ENCODE results near the gene FAM120A.

The FAM120A gene

GRCh38 chr9:93601063-93601462, 149.6 kb downstream of the FAM120A start:
- no peak for DNase-seq (ENCODE audit: low read depth, low spot score)
- H3K27ac ChIP-seq: no peak overlapping the region

DNA sequence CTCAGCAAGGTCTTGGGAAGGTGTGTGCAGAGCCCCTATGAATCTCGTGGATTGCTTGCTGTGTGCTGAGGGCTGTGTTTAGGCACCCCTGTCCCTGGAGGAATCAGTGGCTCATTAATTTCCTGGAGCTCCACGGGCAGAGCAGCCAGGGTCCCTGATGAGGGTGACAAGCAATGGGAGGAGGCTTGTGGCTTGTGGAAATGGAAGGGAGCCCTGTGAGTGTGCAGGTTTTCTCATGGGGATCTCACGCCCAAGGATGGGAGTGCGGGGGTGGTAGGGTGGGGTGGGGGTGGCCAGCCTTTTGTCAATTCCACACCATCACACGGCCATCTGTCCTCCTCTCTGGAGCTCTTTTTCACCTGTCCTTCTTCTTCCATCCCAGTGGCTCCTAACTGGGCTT, 150.2 kb downstream of the FAM120A start:
- no peak for DNase-seq (ENCODE audit: low read depth, low spot score)
- H3K27ac ChIP-seq: no peak overlapping the region

GRCh38 chr9:93603011-93603410, 151.5 kb downstream of the FAM120A start:
- H3K27ac ChIP-seq: no peak overlapping the region
- DNase-seq (ENCODE audit: low read depth, low spot score): no peak

DNA sequence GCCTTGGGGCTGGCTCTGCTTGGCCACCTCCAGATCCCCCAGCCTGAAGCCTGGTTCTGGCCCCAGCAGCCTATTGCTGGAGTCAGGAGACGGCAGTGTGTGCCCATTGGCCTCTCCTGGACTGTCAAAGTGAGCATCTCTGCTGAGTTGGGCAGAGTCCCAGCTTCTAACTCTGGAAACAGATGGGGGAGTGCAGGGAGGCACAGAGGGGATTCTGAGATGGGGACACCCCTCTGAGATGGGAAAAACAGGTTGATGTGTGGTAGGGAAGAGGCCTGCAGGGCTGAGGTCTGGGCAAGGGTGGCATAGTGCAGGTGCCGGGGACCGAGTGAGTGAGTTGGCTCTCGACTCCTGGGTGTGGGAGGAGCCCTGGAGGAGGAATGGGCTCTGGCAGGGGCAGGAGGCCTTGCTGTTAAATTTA, 152.4 kb downstream of the FAM120A start:
- H3K27ac ChIP-seq: no peak overlapping the region
- DNase-seq (ENCODE audit: low read depth, low spot score): no peak

DNA sequence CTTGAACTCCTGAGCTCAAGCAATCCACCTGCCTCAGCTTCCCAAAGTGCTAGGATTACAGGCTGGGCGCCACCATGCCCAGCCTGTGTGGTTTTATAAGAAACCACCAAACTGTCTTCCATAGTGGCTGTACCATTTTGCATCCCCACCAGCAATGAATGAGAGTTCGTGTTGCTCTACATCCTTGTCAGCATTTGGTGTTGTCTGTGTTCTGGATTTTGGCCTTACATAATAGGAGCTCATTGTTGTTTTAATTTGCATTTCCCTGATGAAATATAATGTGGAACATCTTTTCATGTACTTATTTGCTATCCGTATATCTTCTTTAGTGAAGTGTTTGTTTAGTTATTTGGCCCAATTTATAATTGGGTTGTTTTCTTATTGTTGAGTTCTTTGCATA, 154.7 kb downstream of the FAM120A start:
- no peak for DNase-seq (ENCODE audit: low read depth, low spot score)
- no peak overlapping the region for H3K27ac ChIP-seq

DNA sequence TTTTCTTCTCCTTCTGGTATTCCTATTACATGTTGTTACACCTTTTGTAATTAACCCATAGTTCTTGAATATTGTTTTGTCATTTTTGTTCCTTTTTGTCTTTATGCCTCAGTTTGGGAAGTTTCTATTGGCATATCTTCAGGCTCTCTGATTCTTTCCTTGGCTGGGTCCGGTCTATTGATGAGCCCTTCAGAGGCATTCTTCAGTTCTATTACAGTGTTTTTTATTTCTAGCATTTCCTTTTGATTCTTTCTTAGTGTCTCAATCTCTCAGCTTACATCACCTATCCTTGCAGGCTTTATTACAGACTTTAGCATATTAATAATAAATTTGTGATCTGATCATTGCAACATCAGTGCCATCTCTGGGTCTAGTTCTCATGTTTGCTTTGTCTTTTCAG, 158.7 kb downstream of the FAM120A start:
- no peak overlapping the region for H3K27ac ChIP-seq
- DNase-seq (ENCODE audit: low read depth, low spot score): no peak

DNA sequence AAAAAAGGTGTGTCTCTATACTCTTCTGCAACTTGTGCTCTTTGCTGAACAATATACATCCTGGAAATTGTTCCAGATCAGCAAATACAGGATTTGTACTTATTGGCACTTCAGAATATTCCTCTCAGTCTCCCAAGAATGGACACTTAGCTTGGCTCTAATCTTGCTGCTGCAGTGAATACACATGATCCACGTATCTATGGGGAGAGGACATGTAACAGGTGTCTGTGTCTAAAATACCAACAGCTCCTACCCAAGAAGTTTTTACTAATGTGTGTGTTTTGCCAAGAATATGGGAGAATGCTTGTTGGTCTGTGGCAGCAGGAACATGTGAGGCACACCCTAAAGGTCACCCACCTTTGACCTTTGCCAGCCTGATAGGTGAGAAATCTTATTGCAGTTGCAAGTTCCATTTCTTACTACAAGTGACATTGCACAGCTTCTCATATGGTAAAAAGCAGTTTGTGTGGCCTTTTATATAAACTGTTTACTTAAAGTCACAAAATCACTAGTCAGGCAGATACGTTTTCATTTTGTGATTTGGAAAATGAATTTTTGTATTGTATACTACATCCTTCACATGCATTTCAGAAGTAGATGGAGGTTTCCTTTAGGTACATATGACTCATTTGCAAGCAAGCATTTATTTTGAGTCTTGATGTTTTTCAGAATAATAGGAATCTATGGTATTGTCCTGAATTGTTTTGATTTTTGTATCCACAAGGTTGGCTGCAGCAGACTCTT, 160.7 kb downstream of the FAM120A start:
- H3K27ac ChIP-seq: peak overlapping the region; percentile 51
- DNase-seq (ENCODE audit: low read depth, low spot score): no peak

- peak overlapping the region; percentile 51 for H3K27ac ChIP-seq
- DNase-seq (ENCODE audit: low read depth, low spot score): peak; percentile 18
Measured at GRCh38 chr9:93612796-93613154, 161.3 kb downstream of the FAM120A start.

- no peak for DNase-seq (ENCODE audit: low read depth, low spot score)
- peak overlapping the region; percentile 51 for H3K27ac ChIP-seq
Measured at GRCh38 chr9:93613174-93613573, 161.7 kb downstream of the FAM120A start.

DNA sequence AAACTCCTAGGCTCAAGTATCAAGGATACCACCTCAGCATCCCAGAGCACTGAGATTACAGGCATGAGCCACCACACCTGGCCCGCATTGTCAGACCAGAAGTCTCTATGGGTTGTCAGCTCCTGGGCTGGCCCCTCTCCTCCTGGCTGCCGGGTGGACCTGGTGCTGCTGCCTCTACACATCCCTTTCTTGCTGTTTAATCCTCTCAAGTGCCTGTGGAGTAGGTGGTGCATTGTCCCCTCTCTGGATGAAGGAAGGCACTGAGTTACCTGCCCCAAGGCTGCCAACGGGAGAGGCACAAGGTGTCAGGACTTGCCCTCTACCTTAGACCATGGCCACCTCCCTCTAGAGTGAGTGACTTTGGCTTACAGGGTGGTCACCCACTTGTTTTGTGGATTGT, 162.3 kb downstream of the FAM120A start:
- H3K27ac ChIP-seq: no peak overlapping the region
- no peak for DNase-seq (ENCODE audit: low read depth, low spot score)

DNA sequence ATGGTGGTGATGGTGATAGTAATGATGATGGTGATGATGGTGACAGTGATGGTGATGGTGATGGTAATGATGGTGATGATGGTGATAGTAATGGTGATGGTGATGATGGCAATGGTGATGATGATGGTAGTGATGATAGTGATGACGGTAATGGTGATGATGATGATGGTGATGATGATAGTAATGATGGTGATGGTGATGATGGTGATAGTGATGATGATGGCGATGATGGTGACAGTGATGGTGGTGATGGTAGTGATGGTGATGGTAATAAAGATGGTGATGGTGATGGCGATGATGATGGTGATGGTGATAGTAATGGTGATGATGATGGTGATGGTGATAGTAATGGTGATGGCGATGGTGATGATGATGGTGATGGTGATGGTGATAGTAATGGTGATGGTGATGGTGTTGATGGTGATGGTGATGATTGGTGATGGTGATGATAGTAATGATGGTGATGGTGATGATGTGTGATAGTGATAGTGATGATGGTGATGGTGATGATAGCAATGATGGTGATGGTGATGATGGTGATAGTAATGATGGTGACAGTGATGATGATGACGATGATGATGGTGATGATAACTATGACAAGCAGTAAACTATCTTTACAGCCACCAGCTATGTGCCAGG, 163.5 kb downstream of the FAM120A start:
- no peak overlapping the region for H3K27ac ChIP-seq
- DNase-seq (ENCODE audit: low read depth, low spot score): no peak

Data from epithelial cell of prostate (primary cell).